ENCODE results near the gene ARL15. TPM values are rescaled to one million over a fixed set of nuclear protein-coding genes. Genes with fewer than 3 reads are reported as not detected.

ARL15 gene
- polyA plus RNA-seq, 1 donor = 30.9 TPM

GRCh38 chr5:53936481-53937352 lies 373.7 kb downstream of the ARL15 start:
- DNase-seq = peak; percentile 55

GRCh38 chr5:53934151-53934820 lies 376.1 kb downstream of the ARL15 start:
- peak; percentile 46 for DNase-seq

- DNase-seq = no peak
Observed at GRCh38 chr5:53932351-53932750, 378.0 kb downstream of the ARL15 start.

GRCh38 chr5:53930457-53930856 lies 379.9 kb downstream of the ARL15 start:
- no peak for DNase-seq

- no peak for DNase-seq
Observed at GRCh38 chr5:53929570-53929969, 380.8 kb downstream of the ARL15 start.

- DNase-seq = no peak
Observed at GRCh38 chr5:53929152-53929551, 381.2 kb downstream of the ARL15 start.

- DNase-seq = no peak
Observed at GRCh38 chr5:53928641-53929040, 381.7 kb downstream of the ARL15 start.

- no peak for DNase-seq
Observed at GRCh38 chr5:53927668-53928247, 382.6 kb downstream of the ARL15 start.

- no peak for DNase-seq
Observed at GRCh38 chr5:53926026-53926425, 384.3 kb downstream of the ARL15 start.

GRCh38 chr5:53924392-53924791 lies 386.0 kb downstream of the ARL15 start:
- DNase-seq = no peak

- DNase-seq = peak; percentile 70
Observed at GRCh38 chr5:53923961-53924360, 386.4 kb downstream of the ARL15 start.

- no peak for DNase-seq
Observed at GRCh38 chr5:53922508-53923498, 387.6 kb downstream of the ARL15 start.

- no peak for DNase-seq
Observed at GRCh38 chr5:53917826-53918225, 392.5 kb downstream of the ARL15 start.

GRCh38 chr5:53917095-53917494 lies 393.3 kb downstream of the ARL15 start:
- DNase-seq = no peak

GRCh38 chr5:53915120-53915519 lies 395.3 kb downstream of the ARL15 start:
- no peak for DNase-seq

GRCh38 chr5:53913941-53914340 lies 396.4 kb downstream of the ARL15 start:
- no peak for DNase-seq

- no peak for DNase-seq
Observed at GRCh38 chr5:53908757-53909156, 401.6 kb downstream of the ARL15 start.

GRCh38 chr5:53907827-53908226 lies 402.5 kb downstream of the ARL15 start:
- no peak for DNase-seq

- DNase-seq = no peak
Observed at GRCh38 chr5:53906736-53907135, 403.6 kb downstream of the ARL15 start.

GRCh38 chr5:53902296-53902907 lies 408.0 kb downstream of the ARL15 start:
- no peak for DNase-seq

- no peak for DNase-seq
Observed at GRCh38 chr5:53900677-53901076, 409.7 kb downstream of the ARL15 start.

Measured in left kidney (tissue), 2 donors.